Measurements from ENCODE around the gene PLCL2. TPM values are rescaled to one million over a fixed set of nuclear protein-coding genes. Genes with fewer than 3 reads are reported as not detected.

Gene PLCL2
- total and polyA plus RNA-seq, 2 experiments from 2014 or later: 1.6 to 9.7 TPM

- Mint-ChIP-seq H3K27ac (no peak overlapping the region), H3K4me1 (peaks cover 37% of the 10 kb centered on the region), H3K9me3 (no peaks in the 10 kb centered on the region), H3K4me3 (no peak overlapping the region), H3K36me3 (ENCODE audit: low read depth) (peaks cover 4% of the 10 kb centered on the region; the same call in 1 of the 3 replicates), H3K27me3 (ENCODE audit: insufficient read depth, low read depth, poor library complexity) (peaks cover 2% of the 10 kb centered on the region)
- ATAC-seq (no peak), DNase-seq (ENCODE audit: low spot score) (no peak)
- H3K27me3 ChIP-seq (ENCODE audit: insufficient read depth): no peaks in the 10 kb centered on the region
- no peak overlapping the region for H3K27ac ChIP-seq (ENCODE audit: low read depth)
- no peaks in the 10 kb centered on the region for H3K79me2 ChIP-seq (replicated peaks; ENCODE audit: insufficient read depth)
- H2AFZ ChIP-seq: no peak overlapping the region
- H3K4me2 ChIP-seq: no peak overlapping the region
- no peaks in the 10 kb centered on the region; the same call in 1 of the 2 replicates for H3K36me3 ChIP-seq (ENCODE audit: insufficient read depth)
- peaks cover 18% of the 10 kb centered on the region for H3K4me1 ChIP-seq (ENCODE audit: insufficient read depth)
- no peaks in the 10 kb centered on the region for H3F3A ChIP-seq (replicated peaks; ENCODE audit: low read depth)
- 0 out of 2 replicates have a peak, but pooled peaks cover 7% of the 10 kb centered on the region for H3K9me2 ChIP-seq (ENCODE audit: insufficient read depth)
- H4K20me1 ChIP-seq (replicated peaks; ENCODE audit: insufficient read depth): no peaks in the 10 kb centered on the region
- TF ChIP-seq REST (IDR thresholded peaks at IDR 0.05; ENCODE audit: unreplicated experiment) (no peak), ZNF462 (CRISPR knock-in tag; IDR thresholded peaks at IDR 0.05) (no peak), ZNF114 (CRISPR knock-in tag; IDR thresholded peaks at IDR 0.05) (no peak), EZH2 (IDR thresholded peaks at IDR 0.05; ENCODE audit: low read depth, unreplicated experiment) (no peak), CREB1 (CRISPR knock-in tag; IDR thresholded peaks at IDR 0.05; ENCODE audit: low read depth) (no peak), STAT1 (IDR thresholded peaks at IDR 0.05; ENCODE audit: unreplicated experiment) (no peak), NANOG (IDR thresholded peaks at IDR 0.05; ENCODE audit: borderline replicate concordance) (no peak), POLR2AphosphoS5 (IDR thresholded peaks at IDR 0.05; ENCODE audit: low read depth) (no peak), EZH2phosphoT487 (IDR thresholded peaks at IDR 0.05; ENCODE audit: unreplicated experiment) (no peak), JUNB (IDR thresholded peaks at IDR 0.05; ENCODE audit: unreplicated experiment) (no peak), ZNF331 (CRISPR knock-in tag; IDR thresholded peaks at IDR 0.05; ENCODE audit: low read depth) (no peak)
- no peak overlapping the region for H3K4me3 ChIP-seq
Observed at GRCh38 chr3:17089314-17089700, 204.6 kb downstream of the PLCL2 start.

Data from GM23338 (cell line).